PC-9 (cell line): ENCODE data around the gene CTDP1.

Experiments
- EZH2 ChIP-seq: fragments of 200-600 bp; sonication (generic); IDR thresholded peaks from 2 replicates; pipeline ENCODE4 v1.8.0; 2017; ENCODE audit warnings: antibody characterized with exemption, low read depth
- TF ChIP-seq, protein P1 (sequence below): fragments of 200-600 bp; sonication (generic); conservative IDR thresholded peaks from 2 replicates; pipeline ENCODE4 v1.6.1; 2017; ENCODE audit warnings: mixed run types, antibody characterized with exemption, mild to moderate bottlenecking, moderate library complexity

GRCh38 chr18:79738041-79738461, 58.4 kb downstream of the CTDP1 start:
- TF ChIP-seq, protein P1, sequence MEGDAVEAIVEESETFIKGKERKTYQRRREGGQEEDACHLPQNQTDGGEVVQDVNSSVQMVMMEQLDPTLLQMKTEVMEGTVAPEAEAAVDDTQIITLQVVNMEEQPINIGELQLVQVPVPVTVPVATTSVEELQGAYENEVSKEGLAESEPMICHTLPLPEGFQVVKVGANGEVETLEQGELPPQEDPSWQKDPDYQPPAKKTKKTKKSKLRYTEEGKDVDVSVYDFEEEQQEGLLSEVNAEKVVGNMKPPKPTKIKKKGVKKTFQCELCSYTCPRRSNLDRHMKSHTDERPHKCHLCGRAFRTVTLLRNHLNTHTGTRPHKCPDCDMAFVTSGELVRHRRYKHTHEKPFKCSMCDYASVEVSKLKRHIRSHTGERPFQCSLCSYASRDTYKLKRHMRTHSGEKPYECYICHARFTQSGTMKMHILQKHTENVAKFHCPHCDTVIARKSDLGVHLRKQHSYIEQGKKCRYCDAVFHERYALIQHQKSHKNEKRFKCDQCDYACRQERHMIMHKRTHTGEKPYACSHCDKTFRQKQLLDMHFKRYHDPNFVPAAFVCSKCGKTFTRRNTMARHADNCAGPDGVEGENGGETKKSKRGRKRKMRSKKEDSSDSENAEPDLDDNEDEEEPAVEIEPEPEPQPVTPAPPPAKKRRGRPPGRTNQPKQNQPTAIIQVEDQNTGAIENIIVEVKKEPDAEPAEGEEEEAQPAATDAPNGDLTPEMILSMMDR, result no peak
- TF ChIP-seq EZH2, result no peak
